Hematopoietic multipotent progenitor cell treated with erythropoietin and hydrocortisone succinate and interleukin-3 and kit ligand, for 17 days (in vitro differentiated cells): ENCODE results near the gene PIGU.

Experiments used
- DNase-seq: peaks from one replicate; pipeline ENCODE4 v3.0.0-alpha.2; 2015; ENCODE audit warnings: low spot score

PIGU gene

GRCh38 chr20:34578521-34578920, 98.4 kb downstream of the PIGU start:
- no peak for DNase-seq

GRCh38 chr20:34578025-34578424, 98.9 kb downstream of the PIGU start:
- no peak for DNase-seq

GRCh38 chr20:34577061-34577460, 99.8 kb downstream of the PIGU start:
- DNase-seq = no peak

- DNase-seq = no peak
Observed at GRCh38 chr20:34575756-34576155, 101.1 kb downstream of the PIGU start.

GRCh38 chr20:34575271-34575670, 101.6 kb downstream of the PIGU start:
- DNase-seq = no peak

- DNase-seq = no peak
Observed at GRCh38 chr20:34574861-34575260, 102.0 kb downstream of the PIGU start.

- DNase-seq = no peak
Observed at GRCh38 chr20:34574426-34574825, 102.5 kb downstream of the PIGU start.

- no peak for DNase-seq
Observed at GRCh38 chr20:34573541-34574300, 103.2 kb downstream of the PIGU start.

- DNase-seq = no peak
Observed at GRCh38 chr20:34571753-34572152, 105.1 kb downstream of the PIGU start.

GRCh38 chr20:34570859-34571306, 106.0 kb downstream of the PIGU start:
- DNase-seq = no peak

GRCh38 chr20:34569598-34569997, 107.3 kb downstream of the PIGU start:
- no peak for DNase-seq

GRCh38 chr20:34567892-34568865, 108.7 kb downstream of the PIGU start:
- no peak for DNase-seq

- no peak for DNase-seq
Observed at GRCh38 chr20:34566978-34567891, 109.7 kb downstream of the PIGU start.

- DNase-seq = no peak
Observed at GRCh38 chr20:34564833-34565232, 112.1 kb downstream of the PIGU start.

GRCh38 chr20:34562641-34563040, 114.3 kb downstream of the PIGU start:
- peak; percentile 17 for DNase-seq

- no peak for DNase-seq
Observed at GRCh38 chr20:34561661-34562060, 115.2 kb downstream of the PIGU start.

- DNase-seq = no peak
Observed at GRCh38 chr20:34560614-34561013, 116.3 kb downstream of the PIGU start.

- DNase-seq = no peak
Observed at GRCh38 chr20:34560141-34560523, 116.8 kb downstream of the PIGU start.

- DNase-seq = no peak
Observed at GRCh38 chr20:34559311-34560140, 117.4 kb downstream of the PIGU start.

- DNase-seq = peak; percentile 97
Observed at GRCh38 chr20:34558320-34559218, 118.3 kb downstream of the PIGU start, which contains the start of gene MAP1LC3A. Gene MAP1LC3A, plus strand, starts transcription at chr20:34558718. Its CDS starts 151 bp downstream, at chr20:34558869.
